HCT116 (cell line): ENCODE data around the gene ASRGL1.

ENCODE experiments used
- EZH2 ChIP-seq: fragments of 200-600 bp; sonication (generic); IDR thresholded peaks from 2 replicates; pipeline ENCODE4 v1.6.1; 2017; ENCODE audit warnings: antibody characterized with exemption, mixed run types
- EZH2phosphoT487 ChIP-seq: fragments of 200-600 bp; IDR thresholded peaks from 2 replicates; pipeline ENCODE4 v1.6.1; 2018; ENCODE audit warnings: antibody characterized with exemption, borderline replicate concordance
- FOSL1 ChIP-seq: IDR thresholded peaks from 2 replicates; pipeline ENCODE4 v1.6.1; 2012; ENCODE audit warnings: low read depth
- POLR2A ChIP-seq: IDR thresholded peaks from 2 replicates; pipeline ENCODE4 v1.7.0; 2011; ENCODE audit warnings: borderline replicate concordance; ENCODE audit not compliant: insufficient read depth, insufficient read length; ENCODE audit errors: extremely low read depth
- POLR2AphosphoS5 ChIP-seq: IDR thresholded peaks from 2 replicates; pipeline ENCODE4 v1.6.1; 2011; ENCODE audit warnings: mild to moderate bottlenecking, low read depth, low read length, moderate library complexity
- SIN3A ChIP-seq: IDR thresholded peaks from 2 replicates; pipeline ENCODE4 v1.6.1; 2012; ENCODE audit warnings: low read depth
- YY1 ChIP-seq: IDR thresholded peaks from 2 replicates; pipeline ENCODE4 v1.6.1; 2011; ENCODE audit warnings: low read length, low read depth, moderate library complexity, mild to moderate bottlenecking; ENCODE audit not compliant: insufficient replicate concordance; ENCODE audit errors: extremely low read depth
- TF ChIP-seq, protein P1 (sequence below), 3 experiments: fragments of 200-600 bp in 1 of 3; sonication (generic) in 1 of 3; IDR thresholded peaks in 2 of 3; conservative IDR thresholded peaks in 1 of 3; 2 replicates each; pipeline ENCODE4 v1.5.1; 2012 to 2017; ENCODE audit warnings: low read depth in 2 of 3, low read length in 2 of 3, antibody characterized with exemption in 1 of 3, borderline replicate concordance in 1 of 3, control low read depth in 1 of 3, mild to moderate bottlenecking in 1 of 3, mixed read lengths in 1 of 3, mixed run types in 1 of 3, moderate library complexity in 1 of 3; ENCODE audit not compliant: insufficient read depth in 1 of 3

DNA sequence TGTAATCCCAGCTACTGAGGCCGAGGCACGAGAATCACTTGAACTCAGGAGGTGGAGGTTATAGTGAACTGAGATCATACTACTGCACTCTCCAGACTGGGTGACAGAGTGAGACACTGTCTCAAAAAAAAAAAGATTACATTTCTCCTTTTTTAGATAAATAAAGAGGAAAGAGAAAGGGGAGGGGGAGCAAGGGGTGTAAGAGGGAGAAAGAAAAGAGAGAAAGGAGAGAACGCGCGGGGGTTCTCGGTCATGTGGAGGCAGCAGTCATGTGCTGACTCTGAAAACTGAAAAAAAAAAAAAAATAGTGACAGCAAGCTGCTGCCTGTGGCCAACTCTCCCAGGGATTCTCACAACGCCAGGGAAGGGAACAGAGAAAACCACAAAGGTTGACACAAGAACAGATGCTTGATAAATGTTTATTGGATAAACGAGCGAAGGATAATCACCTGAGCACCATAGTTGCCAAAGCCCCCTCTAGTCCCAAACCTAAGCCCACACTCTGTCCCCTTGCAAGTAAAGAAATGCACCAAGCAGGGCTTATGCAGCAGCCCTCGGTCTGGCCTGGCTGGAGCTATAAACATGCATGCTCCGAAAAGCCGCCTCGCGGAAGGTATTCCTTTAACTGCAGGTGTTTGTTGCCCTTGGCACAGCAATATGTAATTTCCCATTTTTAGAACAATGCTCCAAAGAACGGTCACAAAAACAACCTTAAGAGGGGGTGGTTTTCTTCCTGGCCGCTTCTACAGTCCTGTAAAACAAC is 96.1 kb downstream of the ASRGL1 start:
- TF ChIP-seq SIN3A (no peak), POLR2A (no peak), FOSL1 (no peak), YY1 (no peak), POLR2AphosphoS5 (no peak), EZH2phosphoT487 (no peak), EZH2 (no peak)
- TF ChIP-seq, protein P1, sequence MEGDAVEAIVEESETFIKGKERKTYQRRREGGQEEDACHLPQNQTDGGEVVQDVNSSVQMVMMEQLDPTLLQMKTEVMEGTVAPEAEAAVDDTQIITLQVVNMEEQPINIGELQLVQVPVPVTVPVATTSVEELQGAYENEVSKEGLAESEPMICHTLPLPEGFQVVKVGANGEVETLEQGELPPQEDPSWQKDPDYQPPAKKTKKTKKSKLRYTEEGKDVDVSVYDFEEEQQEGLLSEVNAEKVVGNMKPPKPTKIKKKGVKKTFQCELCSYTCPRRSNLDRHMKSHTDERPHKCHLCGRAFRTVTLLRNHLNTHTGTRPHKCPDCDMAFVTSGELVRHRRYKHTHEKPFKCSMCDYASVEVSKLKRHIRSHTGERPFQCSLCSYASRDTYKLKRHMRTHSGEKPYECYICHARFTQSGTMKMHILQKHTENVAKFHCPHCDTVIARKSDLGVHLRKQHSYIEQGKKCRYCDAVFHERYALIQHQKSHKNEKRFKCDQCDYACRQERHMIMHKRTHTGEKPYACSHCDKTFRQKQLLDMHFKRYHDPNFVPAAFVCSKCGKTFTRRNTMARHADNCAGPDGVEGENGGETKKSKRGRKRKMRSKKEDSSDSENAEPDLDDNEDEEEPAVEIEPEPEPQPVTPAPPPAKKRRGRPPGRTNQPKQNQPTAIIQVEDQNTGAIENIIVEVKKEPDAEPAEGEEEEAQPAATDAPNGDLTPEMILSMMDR (IDR thresholded peaks at IDR 0.05 in 2 of 3, conservative IDR thresholded peaks at IDR 0.05 in 1 of 3; ENCODE audit: borderline replicate concordance in 1 of 3, insufficient read depth in 1 of 3, low read depth in 2 of 3, low read length in 2 of 3) = no peak
